HTR-8/SVneo (cell line): ENCODE measurements around the gene TEX29.

Experiments
- DNase-seq: peaks from one replicate; pipeline ENCODE4 v3.0.0; 2011; ENCODE audit warnings: low spot score, mixed read lengths; ENCODE audit not compliant: insufficient read length
- FAIRE-seq: peaks from 2 replicates; lab custom pipeline; 2011; peaks lifted over from hg19 to GRCh38; lab: Jason Lieb, UNC

The TEX29 gene

DNA sequence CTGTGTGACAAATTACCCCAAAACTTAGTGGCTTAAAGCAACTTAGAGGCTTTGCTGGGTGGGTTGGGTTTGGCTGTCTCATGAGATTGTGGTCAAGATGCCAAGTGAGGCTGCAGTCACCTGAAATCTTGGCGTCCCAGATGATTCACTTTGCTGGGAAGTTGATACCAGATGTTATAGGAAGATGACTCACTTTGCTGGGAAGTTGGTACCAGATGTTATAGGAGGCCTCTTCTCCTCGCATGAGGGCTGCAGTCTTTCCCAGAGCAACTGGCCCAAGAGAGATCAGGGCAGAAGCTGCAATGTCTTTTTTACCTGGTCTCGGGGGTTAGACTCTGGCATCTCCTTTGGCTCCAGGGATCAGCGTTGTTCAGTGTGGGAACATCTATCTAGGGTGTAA lies 16.8 kb downstream of the TEX29 start:
- FAIRE-seq = no peak
- no peak for DNase-seq

- no peak for FAIRE-seq
These were observed 17.3 kb downstream of the TEX29 start for GRCh38 chr13:111337741-111338140.

GRCh38 chr13:111338841-111339240 lies 18.4 kb downstream of the TEX29 start:
- no peak for DNase-seq
- FAIRE-seq = no peak

More at GRCh38 chr13:111337741-111338140, 17.3 kb downstream of the TEX29 start:
- DNase-seq = no peak

- FAIRE-seq (no peak), DNase-seq (no peak)
These were observed 19.1 kb downstream of the TEX29 start for GRCh38 chr13:111339366-111340143.

GRCh38 chr13:111341886-111342285 lies 21.4 kb downstream of the TEX29 start:
- FAIRE-seq (no peak), DNase-seq (no peak)

DNA sequence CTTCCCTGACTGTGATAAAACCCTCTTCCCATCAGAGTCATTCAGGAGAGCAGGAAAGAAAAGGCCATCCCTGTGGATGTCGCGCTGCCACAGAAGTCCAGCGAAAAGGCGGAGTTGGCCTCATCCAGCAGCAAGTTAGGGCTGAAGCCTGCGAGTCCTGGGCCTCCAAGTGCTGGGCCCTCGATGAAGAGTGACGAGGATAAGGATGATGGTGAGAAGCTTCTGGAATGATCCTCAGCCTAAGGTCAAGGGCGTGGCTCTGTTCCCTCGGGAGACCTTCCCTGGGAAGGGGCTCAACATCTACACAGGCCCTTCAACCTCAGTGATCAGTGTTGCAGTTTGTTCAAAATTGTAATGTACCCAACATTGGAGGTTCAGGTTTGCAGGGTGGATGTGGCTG lies 22.3 kb downstream of the TEX29 start:
- DNase-seq (no peak), FAIRE-seq (no peak)

- FAIRE-seq (no peak), DNase-seq (no peak)
These were observed 22.9 kb downstream of the TEX29 start for GRCh38 chr13:111343186-111343805.

GRCh38 chr13:111344471-111345191 lies 24.2 kb downstream of the TEX29 start:
- FAIRE-seq (no peak), DNase-seq (no peak)

- FAIRE-seq (no peak), DNase-seq (no peak)
These were observed 25.2 kb downstream of the TEX29 start for GRCh38 chr13:111345682-111346081.

DNA sequence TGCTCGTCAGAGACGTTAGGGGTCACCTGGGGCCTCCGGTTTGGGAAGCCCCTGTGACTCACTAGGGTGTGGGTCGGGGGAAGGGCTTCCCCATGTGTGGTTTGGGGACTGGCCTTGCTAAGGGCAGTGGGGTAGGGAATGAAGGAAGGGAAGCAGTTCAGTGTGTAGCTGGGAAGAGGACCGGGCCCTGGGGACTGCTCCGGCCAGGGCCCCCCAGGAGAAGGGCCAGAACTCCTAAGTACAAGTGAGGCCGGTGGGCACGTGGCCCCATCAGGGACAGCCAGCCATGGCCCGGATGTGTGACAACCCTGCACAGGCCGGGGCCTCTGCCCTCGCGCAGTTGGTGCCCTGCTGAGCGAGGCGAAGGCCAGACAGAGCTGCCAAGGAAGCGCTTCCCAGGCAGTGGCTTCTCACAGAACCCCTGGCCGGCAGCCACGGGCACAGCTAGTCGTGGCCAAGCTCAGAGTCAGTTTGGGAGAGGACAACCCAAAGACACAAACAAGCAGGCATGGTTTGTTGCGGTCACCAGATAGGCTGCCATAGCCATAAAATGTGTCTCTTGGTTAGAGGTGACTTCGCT lies 25.7 kb downstream of the TEX29 start:
- no peak for DNase-seq
- no peak for FAIRE-seq

DNA sequence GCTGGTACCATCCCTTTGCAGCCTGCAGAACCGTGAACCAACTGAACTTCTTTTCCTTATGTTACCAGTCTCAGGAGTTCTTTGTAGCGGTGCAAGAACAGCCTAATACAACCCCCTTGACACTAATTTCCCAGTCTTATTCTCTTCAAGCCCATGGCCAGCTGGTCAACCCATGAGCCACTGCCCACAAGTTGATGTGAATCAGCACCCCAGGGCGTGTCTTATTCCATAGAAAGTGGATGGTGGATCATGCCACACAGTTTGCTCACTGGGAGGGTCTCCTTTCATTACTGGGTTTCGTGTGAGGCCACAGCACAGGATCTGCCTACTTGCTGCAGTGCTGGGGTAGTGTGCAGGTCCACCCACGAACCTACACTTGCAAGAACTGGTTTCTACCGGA lies 27.0 kb downstream of the TEX29 start:
- DNase-seq = no peak
- no peak for FAIRE-seq

- no peak for FAIRE-seq
These were observed 33.1 kb downstream of the TEX29 start for GRCh38 chr13:111353508-111353907.

GRCh38 chr13:111354789-111355188 lies 34.3 kb downstream of the TEX29 start:
- DNase-seq (no peak), FAIRE-seq (no peak)

More at GRCh38 chr13:111353508-111353907, 33.1 kb downstream of the TEX29 start:
- no peak for DNase-seq

DNA sequence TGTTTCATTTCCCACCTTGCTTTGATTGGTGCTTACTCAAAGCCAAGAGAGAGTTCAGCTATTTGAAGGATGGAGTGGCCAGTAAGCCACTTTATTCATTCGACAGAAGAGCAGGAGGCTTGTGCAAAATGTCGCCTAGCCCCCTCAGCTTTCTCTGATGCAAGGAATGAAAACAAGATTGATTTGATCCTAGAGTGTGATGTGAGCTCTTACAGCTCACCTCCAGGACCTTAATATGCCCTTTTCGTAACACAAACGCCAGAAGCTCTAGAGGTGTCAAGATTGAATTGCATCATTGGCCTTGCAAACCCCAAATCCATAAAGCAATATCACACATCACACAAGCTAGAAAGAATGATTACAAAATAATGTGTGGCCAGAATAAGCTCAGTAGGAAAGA lies 36.4 kb downstream of the TEX29 start:
- DNase-seq (no peak), FAIRE-seq (no peak)

- DNase-seq (no peak), FAIRE-seq (no peak)
These were observed 38.9 kb downstream of the TEX29 start for GRCh38 chr13:111359237-111359915.

DNA sequence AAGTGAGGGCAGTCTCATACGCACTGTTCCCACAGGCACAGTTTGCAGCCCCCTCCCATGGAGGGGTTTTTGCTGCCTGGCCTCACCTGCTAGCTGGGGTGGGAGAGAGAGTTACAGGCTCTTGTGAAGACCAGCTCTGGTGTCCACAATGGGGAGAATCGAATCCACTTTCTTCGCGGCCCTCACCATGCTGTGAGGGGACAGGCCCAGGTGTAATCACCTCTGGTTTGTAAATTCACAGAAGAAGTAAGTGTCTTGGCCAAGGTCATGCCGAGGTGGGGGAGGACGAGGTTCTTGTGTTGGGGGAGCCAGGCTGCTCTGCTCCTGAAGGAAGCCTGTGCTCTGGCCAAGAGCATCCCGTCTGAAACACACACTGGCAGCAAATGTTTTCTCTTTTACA lies 39.5 kb downstream of the TEX29 start:
- FAIRE-seq (no peak), DNase-seq (no peak)

GRCh38 chr13:111360452-111360851 lies 40.0 kb downstream of the TEX29 start:
- DNase-seq = no peak
- no peak for FAIRE-seq

- DNase-seq = no peak
These were observed 40.8 kb downstream of the TEX29 start for GRCh38 chr13:111361046-111361872.

DNA sequence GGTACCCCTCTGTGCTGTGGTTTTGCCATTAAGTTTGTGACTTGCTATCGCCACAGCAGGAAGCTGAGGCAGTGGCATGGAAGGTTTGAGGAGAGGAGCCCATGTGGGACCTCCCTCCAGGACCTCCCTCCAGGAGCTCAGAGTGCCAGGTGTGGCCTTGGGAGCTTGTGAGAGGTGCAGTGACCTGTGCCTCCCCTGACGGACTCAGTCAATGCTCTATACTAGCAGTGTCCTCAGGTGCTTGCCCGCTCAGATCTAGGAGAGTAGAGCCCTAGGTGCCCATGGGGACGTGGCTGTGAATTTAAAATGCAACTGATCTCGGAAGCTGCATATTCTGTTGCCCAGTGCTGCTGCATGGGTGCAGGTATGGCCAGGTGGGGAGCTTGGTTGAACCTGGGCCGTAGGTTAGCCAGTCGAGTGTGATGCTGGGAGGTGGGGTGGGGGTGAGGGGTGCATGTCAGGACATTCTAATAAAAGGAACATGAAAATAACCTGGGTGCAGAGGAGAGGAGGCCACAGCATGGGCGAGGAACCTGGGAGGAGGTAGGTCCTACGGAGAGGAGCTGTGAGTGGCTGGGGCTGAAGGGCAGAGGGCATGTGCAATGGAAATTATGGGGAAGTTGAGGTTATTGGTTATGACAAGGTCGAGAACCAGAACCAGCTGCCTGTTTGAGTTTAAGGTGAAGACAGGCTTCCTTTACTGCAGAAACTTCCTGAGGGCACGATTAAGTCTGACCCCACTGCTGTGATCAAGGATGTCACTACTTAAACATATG lies 41.6 kb downstream of the TEX29 start:
- no peak for FAIRE-seq
- no peak for DNase-seq

More at GRCh38 chr13:111361046-111361872, 40.8 kb downstream of the TEX29 start:
- no peak for FAIRE-seq
